Liver (tissue), 9 donors: ENCODE results near the gene OIT3. TPM values are rescaled to one million over a fixed set of nuclear protein-coding genes. Genes with fewer than 3 reads are reported as not detected.

Experiments
- DNase-seq: peaks from one replicate; pipeline ENCODE4 v3.0.0-alpha.2; 2017; ENCODE audit warnings: low spot score
- H3K27ac ChIP-seq, 2 donors: one replicate each; pipeline ENCODE4 v1.7.0; 2013; ENCODE audit warnings: inconsistent platforms in 2 of 2, low read length in 2 of 2, control low read depth in 1 of 2, low read depth in 1 of 2, mild to moderate bottlenecking in 1 of 2
- H3K27me3 ChIP-seq, 4 donors: one replicate each; pipeline versions ENCODE4 v1.6.1 to v1.7.0; 2013; ENCODE audit warnings: low read length in 3 of 4, inconsistent platforms in 1 of 4, mild to moderate bottlenecking in 1 of 4, moderate library complexity in 1 of 4; ENCODE audit not compliant: control insufficient read depth in 4 of 4, insufficient read depth in 4 of 4
- H3K36me3 ChIP-seq, 4 donors: one replicate each; pipeline versions ENCODE4 v1.6.1 to v1.7.0; 2013; ENCODE audit warnings: low read length in 3 of 4, mild to moderate bottlenecking in 3 of 4, low read depth in 1 of 4, moderate library complexity in 1 of 4; ENCODE audit not compliant: control insufficient read depth in 4 of 4, insufficient read depth in 3 of 4
- H3K4me1 ChIP-seq, 4 donors: one replicate each; pipeline versions ENCODE4 v1.6.1 to v1.7.0; 2013; ENCODE audit warnings: low read length in 3 of 4, mild to moderate bottlenecking in 3 of 4, moderate library complexity in 1 of 4; ENCODE audit not compliant: control insufficient read depth in 4 of 4, insufficient read depth in 4 of 4
- H3K4me3 ChIP-seq, 3 donors: one replicate each; pipeline versions ENCODE4 v1.6.1 to v1.7.0; 2013; ENCODE audit warnings: low read length in 3 of 3, control low read depth in 1 of 3, low read depth in 1 of 3, mild to moderate bottlenecking in 1 of 3
- H3K9ac ChIP-seq, 2 donors: one replicate each; pipeline ENCODE4 v1.7.0; 2013; ENCODE audit warnings: low read length in 2 of 2, mild to moderate bottlenecking in 2 of 2, moderate library complexity in 2 of 2, control low read depth in 1 of 2, low read depth in 1 of 2
- H3K9me3 ChIP-seq, 4 donors: one replicate each; pipeline versions ENCODE4 v1.6.1 to v1.7.0; 2013; ENCODE audit warnings: low read length in 3 of 4; ENCODE audit not compliant: control insufficient read depth in 4 of 4
- CTCF ChIP-seq: fragments of 150-350 bp; IDR thresholded peaks from 2 replicates; pipeline ENCODE4 v1.5.1; 2017; ENCODE audit warnings: improper control_type of control experiment, low read depth, low read length; ENCODE audit not compliant: missing input control
- FOXA1 ChIP-seq: IDR thresholded peaks from 2 replicates; pipeline ENCODE4 v1.6.1; 2016; ENCODE audit warnings: antibody characterized with exemption
- GABPA ChIP-seq, 2 donors: IDR thresholded peaks in 1 of 2; conservative IDR thresholded peaks in 1 of 2; 2 replicates each; pipeline ENCODE4 v1.6.1; 2016; ENCODE audit warnings: antibody characterized with exemption in 2 of 2, mild to moderate bottlenecking in 1 of 2, moderate library complexity in 1 of 2
- HNF4A ChIP-seq, 2 donors: conservative IDR thresholded peaks; 2 replicates each; pipeline ENCODE4 v1.6.1; 2016; ENCODE audit warnings: antibody characterized with exemption in 2 of 2, mild to moderate bottlenecking in 2 of 2
- HNF4G ChIP-seq: IDR thresholded peaks from 2 replicates; pipeline ENCODE4 v1.6.1; 2016; ENCODE audit warnings: antibody characterized with exemption
- JUND ChIP-seq, 2 donors: IDR thresholded peaks; 2 replicates each; pipeline ENCODE4 v1.6.1; 2016; ENCODE audit warnings: antibody characterized with exemption in 2 of 2
- NR2F2 ChIP-seq: IDR thresholded peaks from 2 replicates; pipeline ENCODE4 v1.6.1; 2016; ENCODE audit warnings: antibody characterized with exemption
- RAD21 ChIP-seq, 2 donors: IDR thresholded peaks; 2 replicates each; pipeline ENCODE4 v1.6.1; 2016; ENCODE audit warnings: antibody characterized with exemption in 2 of 2, mild to moderate bottlenecking in 2 of 2
- RXRA ChIP-seq, 2 donors: IDR thresholded peaks; 2 replicates each; pipeline ENCODE4 v1.6.1; 2017 to 2018; ENCODE audit warnings: antibody characterized with exemption in 2 of 2, mild to moderate bottlenecking in 1 of 2
- SP1 ChIP-seq: IDR thresholded peaks from 2 replicates; pipeline ENCODE4 v1.6.1; 2018; ENCODE audit warnings: antibody characterized with exemption, mild to moderate bottlenecking
- TAF1 ChIP-seq: conservative IDR thresholded peaks from 2 replicates; pipeline ENCODE4 v1.6.1; 2016; ENCODE audit warnings: antibody characterized with exemption, mild to moderate bottlenecking
- YY1 ChIP-seq: IDR thresholded peaks from 2 replicates; pipeline ENCODE4 v1.6.1; 2016; ENCODE audit warnings: antibody characterized with exemption, mild to moderate bottlenecking
- WGBS: extraction: QIAGEN DNeasy Blood & Tissue Kit; methylation state at CpG from one replicate; pipeline ENCODE4 v1.1.7; 2013; 5-methylcytosine and 5-hydroxymethylcytosine counted together
- polyA plus RNA-seq, 2 donors: library from polyadenylated mRNA; stranded (reverse) in 1 of 2; unstranded in 1 of 2; fragments of 200-250 nt in 1 of 2; fragments of >200 nt in 1 of 2; fragmentation: Nextera tagmentation in 1 of 2; extraction: Ambion mirVana in 1 of 2; gene quantifications; one replicate each; pipeline versions ENCODE4 v1.2.1 to v1.2.3, GENCODE V29; 2013 to 2015
- total RNA-seq, 2 donors: library from RNA; depleted of rRNA; stranded (reverse); fragments of >200 nt; gene quantifications; one replicate each; pipeline ENCODE4 v1.2.3, GENCODE V29; 2014
- TF ChIP-seq, protein P1 (sequence below): IDR thresholded peaks from 2 replicates; pipeline ENCODE4 v1.6.1; 2016; ENCODE audit warnings: antibody characterized with exemption
- TF ChIP-seq, protein P2 (sequence below): IDR thresholded peaks from 2 replicates; pipeline ENCODE4 v1.6.1; 2016; ENCODE audit warnings: antibody characterized with exemption, mild to moderate bottlenecking
- TF ChIP-seq, protein P3 (sequence below): IDR thresholded peaks from 2 replicates; pipeline ENCODE4 v1.6.1; 2016; ENCODE audit warnings: antibody characterized with exemption
- donor health status: healthy.
- donor health status: healthy.
- donor health status: healthy.
- donor health status: healthy.
- donor health status: healthy.

The OIT3 gene
- total and polyA plus RNA-seq, 4 donors, result 19.0 to 84.8 (median 59.8) TPM

- TF ChIP-seq CTCF, result no peak
- no peak for TF ChIP-seq FOXA1
- TF ChIP-seq, protein P1, sequence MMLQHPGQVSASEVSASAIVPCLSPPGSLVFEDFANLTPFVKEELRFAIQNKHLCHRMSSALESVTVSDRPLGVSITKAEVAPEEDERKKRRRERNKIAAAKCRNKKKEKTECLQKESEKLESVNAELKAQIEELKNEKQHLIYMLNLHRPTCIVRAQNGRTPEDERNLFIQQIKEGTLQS, result no peak
These were observed 17.2 kb downstream of the OIT3 start (continued) for GRCh38 chr10:72910705-72911104.

- no peak overlapping the region for H3K27ac ChIP-seq
- H3K4me1 ChIP-seq, result no peaks in the 10 kb centered on the region
- H3K9me3 ChIP-seq, result no peaks in the 10 kb centered on the region
- H3K36me3 ChIP-seq, result no peaks in the 10 kb centered on the region
- TF ChIP-seq SP1 (no peak), CTCF (no peak), YY1 (no peak), RXRA (IDR thresholded peaks at IDR 0.05) (no peak)
- no peaks in the 10 kb centered on the region for H3K27me3 ChIP-seq
- H3K4me3 ChIP-seq, result no peak overlapping the region
- no peak for DNase-seq
- 93% methylated on average over 2 of the region's 2 CpGs for WGBS
- no peak overlapping the region for H3K9ac ChIP-seq
These were observed 18.2 kb downstream of the OIT3 start for GRCh38 chr10:72911758-72912157.

DNA sequence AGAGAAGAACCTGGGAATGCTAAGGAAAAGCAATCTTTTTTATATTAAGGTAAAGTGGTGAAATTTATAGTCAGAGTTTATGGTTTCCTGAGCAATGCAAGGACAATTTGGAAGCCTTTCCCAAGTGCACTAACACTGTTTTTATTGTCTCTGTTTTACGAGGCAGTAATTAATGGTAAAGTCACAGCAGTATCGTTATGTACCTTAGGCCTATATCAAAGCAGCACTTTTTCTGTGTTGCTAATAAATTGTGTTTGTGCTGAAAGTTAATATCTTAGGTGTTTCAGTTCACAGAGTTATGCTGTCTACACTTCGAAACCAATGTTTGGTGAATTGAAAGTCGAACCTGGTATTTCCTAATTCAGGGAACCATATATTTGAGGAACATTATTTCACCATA is 19.2 kb downstream of the OIT3 start:
- H3K36me3 ChIP-seq, result no peaks in the 10 kb centered on the region
- 90% methylated on average over 4 of the region's 4 CpGs for WGBS
- no peak overlapping the region for H3K9ac ChIP-seq
- H3K27ac ChIP-seq, result no peak overlapping the region
- TF ChIP-seq GABPA (IDR thresholded peaks at IDR 0.05 in 1 of 2, conservative IDR thresholded peaks at IDR 0.05 in 1 of 2) (no peak), HNF4A (conservative IDR thresholded peaks at IDR 0.05) (no peak), NR2F2 (no peak), TAF1 (no peak), JUND (IDR thresholded peaks at IDR 0.05) (no peak), HNF4G (no peak), YY1 (no peak), RXRA (IDR thresholded peaks at IDR 0.05) (no peak), SP1 (no peak), RAD21 (IDR thresholded peaks at IDR 0.05) (no peak)
- TF ChIP-seq, protein P2, sequence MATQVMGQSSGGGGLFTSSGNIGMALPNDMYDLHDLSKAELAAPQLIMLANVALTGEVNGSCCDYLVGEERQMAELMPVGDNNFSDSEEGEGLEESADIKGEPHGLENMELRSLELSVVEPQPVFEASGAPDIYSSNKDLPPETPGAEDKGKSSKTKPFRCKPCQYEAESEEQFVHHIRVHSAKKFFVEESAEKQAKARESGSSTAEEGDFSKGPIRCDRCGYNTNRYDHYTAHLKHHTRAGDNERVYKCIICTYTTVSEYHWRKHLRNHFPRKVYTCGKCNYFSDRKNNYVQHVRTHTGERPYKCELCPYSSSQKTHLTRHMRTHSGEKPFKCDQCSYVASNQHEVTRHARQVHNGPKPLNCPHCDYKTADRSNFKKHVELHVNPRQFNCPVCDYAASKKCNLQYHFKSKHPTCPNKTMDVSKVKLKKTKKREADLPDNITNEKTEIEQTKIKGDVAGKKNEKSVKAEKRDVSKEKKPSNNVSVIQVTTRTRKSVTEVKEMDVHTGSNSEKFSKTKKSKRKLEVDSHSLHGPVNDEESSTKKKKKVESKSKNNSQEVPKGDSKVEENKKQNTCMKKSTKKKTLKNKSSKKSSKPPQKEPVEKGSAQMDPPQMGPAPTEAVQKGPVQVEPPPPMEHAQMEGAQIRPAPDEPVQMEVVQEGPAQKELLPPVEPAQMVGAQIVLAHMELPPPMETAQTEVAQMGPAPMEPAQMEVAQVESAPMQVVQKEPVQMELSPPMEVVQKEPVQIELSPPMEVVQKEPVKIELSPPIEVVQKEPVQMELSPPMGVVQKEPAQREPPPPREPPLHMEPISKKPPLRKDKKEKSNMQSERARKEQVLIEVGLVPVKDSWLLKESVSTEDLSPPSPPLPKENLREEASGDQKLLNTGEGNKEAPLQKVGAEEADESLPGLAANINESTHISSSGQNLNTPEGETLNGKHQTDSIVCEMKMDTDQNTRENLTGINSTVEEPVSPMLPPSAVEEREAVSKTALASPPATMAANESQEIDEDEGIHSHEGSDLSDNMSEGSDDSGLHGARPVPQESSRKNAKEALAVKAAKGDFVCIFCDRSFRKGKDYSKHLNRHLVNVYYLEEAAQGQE, result no peak
- TF ChIP-seq, protein P1, result no peak
- TF ChIP-seq, protein P3, sequence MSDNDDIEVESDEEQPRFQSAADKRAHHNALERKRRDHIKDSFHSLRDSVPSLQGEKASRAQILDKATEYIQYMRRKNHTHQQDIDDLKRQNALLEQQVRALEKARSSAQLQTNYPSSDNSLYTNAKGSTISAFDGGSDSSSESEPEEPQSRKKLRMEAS, result no peak
- no peak for DNase-seq
- no peaks in the 10 kb centered on the region for H3K27me3 ChIP-seq
- H3K4me1 ChIP-seq, result no peaks in the 10 kb centered on the region
- no peak overlapping the region for H3K4me3 ChIP-seq
- no peaks in the 10 kb centered on the region for H3K9me3 ChIP-seq
